Measurements from ENCODE around the gene TUBG1. TPM values are rescaled to one million over a fixed set of nuclear protein-coding genes. Genes with fewer than 3 reads are reported as not detected.

The TUBG1 gene
- total RNA-seq, 1 donor from 2014 or later: 42.9 TPM

DNA sequence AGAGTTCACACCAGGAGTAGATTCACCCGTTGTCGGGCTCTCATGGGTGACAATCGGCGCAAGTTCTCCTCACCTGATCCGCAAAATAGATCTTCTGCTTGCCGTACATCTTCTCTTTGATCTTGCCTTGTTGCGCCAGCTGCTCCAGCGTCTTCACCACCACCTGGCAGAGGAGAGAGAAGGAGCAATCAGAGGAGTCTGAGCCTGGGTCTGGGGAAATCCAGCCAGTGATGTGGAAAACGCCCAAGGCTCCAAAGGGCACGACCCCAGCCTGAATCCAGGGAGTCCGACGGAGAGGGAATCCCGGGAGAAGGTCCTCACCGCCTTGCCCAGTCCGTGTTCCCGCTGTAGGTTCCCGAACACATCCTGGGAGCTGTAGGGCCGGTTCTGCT, 32.3 kb upstream of the TUBG1 start:
- peaks cover 13% of the 10 kb centered on the region for H3K36me3 Mint-ChIP-seq

DNA sequence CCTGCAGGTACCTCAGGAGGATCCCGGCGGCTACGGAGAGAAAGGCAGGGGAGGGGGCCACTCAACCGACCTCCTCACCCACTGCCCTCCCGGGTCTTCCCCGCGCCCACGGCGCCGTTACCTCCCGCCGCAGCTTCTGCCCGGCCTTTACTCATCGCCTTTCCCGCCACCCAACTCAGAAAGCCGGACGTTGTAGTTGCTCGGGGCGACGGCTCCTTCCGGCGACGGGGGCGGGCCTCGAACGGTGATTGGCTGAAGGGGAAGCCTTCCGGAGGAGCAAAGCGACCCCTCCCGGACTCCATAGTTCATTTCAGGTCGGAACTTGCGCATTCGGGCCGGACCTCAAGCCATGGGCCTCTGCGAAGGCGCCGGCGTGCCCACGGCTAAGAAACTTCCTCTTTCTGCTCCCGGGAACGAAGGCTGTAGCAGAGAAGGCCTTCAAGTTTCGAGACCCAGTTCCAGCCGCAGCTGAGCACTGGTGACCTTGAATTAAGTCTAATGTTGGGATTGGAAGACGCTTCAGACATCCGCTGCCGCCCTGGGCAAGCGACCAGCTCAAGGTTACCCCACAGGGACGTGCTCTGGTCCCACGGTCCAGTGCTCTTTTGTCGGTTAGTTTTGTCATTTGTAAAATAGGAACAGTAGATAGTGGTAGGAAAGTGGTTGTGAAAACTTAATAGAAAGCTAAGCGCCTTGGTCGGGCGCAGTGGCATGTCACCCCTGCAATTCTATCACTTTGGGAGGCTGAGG, 31.8 kb upstream of the TUBG1 start, which contains the start of gene PSMC3IP:
Gene PSMC3IP, minus strand, starts transcription at position 198 of the 750 bp plus-strand sequence. Its CDS starts 43 bp downstream, at position 155.
- H3K4me3 Mint-ChIP-seq: peak within 1 kb of the TSS; percentile 98
- H3K27ac Mint-ChIP-seq: peak within 1 kb of the TSS; percentile 99

More for the DNA sequence above, 32.3 kb upstream of the TUBG1 start:
- Mint-ChIP-seq H3K27me3 (ENCODE audit: low read depth) (no peaks in the 10 kb centered on the region), H3K27ac (peak overlapping the region; percentile 99), H3K4me3 (peak overlapping the region; percentile 98), H3K4me1 (peaks cover 26% of the 10 kb centered on the region), H3K9me3 (no peaks in the 10 kb centered on the region)
- DNase-seq (ENCODE audit: low spot score in 2 of 2, unreplicated experiment in 2 of 2): no peak
- TF ChIP-seq, protein P1, sequence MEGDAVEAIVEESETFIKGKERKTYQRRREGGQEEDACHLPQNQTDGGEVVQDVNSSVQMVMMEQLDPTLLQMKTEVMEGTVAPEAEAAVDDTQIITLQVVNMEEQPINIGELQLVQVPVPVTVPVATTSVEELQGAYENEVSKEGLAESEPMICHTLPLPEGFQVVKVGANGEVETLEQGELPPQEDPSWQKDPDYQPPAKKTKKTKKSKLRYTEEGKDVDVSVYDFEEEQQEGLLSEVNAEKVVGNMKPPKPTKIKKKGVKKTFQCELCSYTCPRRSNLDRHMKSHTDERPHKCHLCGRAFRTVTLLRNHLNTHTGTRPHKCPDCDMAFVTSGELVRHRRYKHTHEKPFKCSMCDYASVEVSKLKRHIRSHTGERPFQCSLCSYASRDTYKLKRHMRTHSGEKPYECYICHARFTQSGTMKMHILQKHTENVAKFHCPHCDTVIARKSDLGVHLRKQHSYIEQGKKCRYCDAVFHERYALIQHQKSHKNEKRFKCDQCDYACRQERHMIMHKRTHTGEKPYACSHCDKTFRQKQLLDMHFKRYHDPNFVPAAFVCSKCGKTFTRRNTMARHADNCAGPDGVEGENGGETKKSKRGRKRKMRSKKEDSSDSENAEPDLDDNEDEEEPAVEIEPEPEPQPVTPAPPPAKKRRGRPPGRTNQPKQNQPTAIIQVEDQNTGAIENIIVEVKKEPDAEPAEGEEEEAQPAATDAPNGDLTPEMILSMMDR (IDR thresholded peaks at IDR 0.05; ENCODE audit: unreplicated experiment): no peak

DNA sequence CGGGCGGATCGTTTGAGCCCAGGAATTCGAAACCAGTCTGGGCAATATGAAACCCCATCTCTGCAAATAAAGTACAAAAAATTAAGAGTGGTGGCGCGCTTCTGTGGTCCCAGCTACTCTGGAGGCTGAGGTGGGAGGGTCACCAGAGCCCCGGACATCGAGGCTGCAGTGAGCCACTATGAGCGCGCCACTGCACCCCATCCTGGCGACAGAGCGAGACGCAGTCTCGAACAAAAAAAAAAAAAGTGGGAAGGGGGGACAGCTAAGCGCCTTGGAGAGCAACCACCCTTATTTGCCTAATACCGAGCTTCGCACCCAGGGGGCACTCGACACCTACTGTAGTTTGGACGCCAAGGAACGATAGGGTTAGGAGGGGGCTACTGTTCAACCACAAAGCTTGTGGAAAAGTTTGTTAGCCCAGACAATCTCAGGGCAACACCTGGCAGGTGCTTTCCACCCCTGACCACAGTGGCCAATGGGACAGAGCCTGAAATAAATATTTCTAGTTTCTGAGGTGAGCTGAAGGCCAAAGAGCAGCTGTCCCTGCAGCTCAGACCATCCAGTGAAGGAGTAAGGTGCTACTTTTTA, 31.1 kb upstream of the TUBG1 start:
- peak overlapping the region; percentile 98 for H3K4me3 Mint-ChIP-seq
- DNase-seq (ENCODE audit: low spot score in 2 of 2, unreplicated experiment in 2 of 2): peak; percentile 50 to 87
- TF ChIP-seq, protein P1 (IDR thresholded peaks at IDR 0.05; ENCODE audit: unreplicated experiment): peak; percentile 61
- H3K27ac Mint-ChIP-seq: peak overlapping the region; percentile 99
- H3K36me3 Mint-ChIP-seq: peaks cover 14% of the 10 kb centered on the region
- H3K27me3 Mint-ChIP-seq (ENCODE audit: low read depth): no peaks in the 10 kb centered on the region
- peaks cover 26% of the 10 kb centered on the region for H3K4me1 Mint-ChIP-seq
- no peaks in the 10 kb centered on the region for H3K9me3 Mint-ChIP-seq

More for the DNA sequence above, 31.8 kb upstream of the TUBG1 start, which contains the start of gene PSMC3IP:
- Mint-ChIP-seq H3K4me1 (peaks cover 26% of the 10 kb centered on the region), H3K9me3 (no peaks in the 10 kb centered on the region), H3K36me3 (peaks cover 12% of the 10 kb centered on the region), H3K27me3 (ENCODE audit: low read depth) (no peaks in the 10 kb centered on the region)
- peak; percentile 83 to 90 for DNase-seq (ENCODE audit: low spot score in 2 of 2, unreplicated experiment in 2 of 2)
- TF ChIP-seq, protein P1 (IDR thresholded peaks at IDR 0.05; ENCODE audit: unreplicated experiment): no peak

DNA sequence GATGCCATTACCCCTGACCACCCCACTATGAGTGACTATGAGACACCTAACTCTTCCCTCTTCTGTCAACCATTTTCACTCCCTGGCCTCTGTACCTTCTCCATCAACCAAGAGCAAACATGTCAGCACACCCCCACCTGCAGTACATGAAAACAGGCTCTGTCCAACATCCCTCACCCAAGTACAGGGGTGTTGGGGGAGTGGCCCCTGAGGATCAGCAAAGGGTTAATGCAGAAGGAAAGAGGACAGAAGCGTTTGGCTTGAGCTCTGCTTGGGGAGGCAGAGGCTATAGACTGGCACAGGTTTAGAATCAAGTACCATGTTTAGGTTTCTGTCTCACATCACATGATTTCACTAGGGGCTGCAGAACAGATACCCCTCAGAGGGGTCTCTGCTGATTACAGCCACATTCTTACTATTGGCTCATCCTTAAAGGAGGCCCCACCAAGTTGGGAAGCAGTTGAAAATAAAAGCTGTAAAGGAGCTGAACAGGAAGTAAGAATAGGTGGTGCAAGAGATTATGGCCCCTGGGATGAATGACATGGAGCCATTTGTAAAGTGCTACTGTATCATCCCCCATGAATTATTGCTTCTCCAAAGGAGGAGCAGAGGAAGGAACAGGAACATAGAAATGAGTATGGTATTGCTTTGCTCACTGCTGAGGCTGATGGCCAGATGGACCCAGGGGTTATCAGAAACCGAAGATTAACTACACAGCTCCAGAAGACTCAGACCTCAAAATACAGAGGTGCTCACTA, 29.5 kb upstream of the TUBG1 start:
- Mint-ChIP-seq H3K4me3 (no peak overlapping the region), H3K27ac (peak overlapping the region; percentile 76), H3K9me3 (no peaks in the 10 kb centered on the region), H3K4me1 (peaks cover 26% of the 10 kb centered on the region), H3K36me3 (peaks cover 14% of the 10 kb centered on the region), H3K27me3 (ENCODE audit: low read depth) (no peaks in the 10 kb centered on the region)
- DNase-seq (ENCODE audit: low spot score in 2 of 2, unreplicated experiment in 2 of 2): no peak
- TF ChIP-seq, protein P1 (IDR thresholded peaks at IDR 0.05; ENCODE audit: unreplicated experiment): no peak

DNA sequence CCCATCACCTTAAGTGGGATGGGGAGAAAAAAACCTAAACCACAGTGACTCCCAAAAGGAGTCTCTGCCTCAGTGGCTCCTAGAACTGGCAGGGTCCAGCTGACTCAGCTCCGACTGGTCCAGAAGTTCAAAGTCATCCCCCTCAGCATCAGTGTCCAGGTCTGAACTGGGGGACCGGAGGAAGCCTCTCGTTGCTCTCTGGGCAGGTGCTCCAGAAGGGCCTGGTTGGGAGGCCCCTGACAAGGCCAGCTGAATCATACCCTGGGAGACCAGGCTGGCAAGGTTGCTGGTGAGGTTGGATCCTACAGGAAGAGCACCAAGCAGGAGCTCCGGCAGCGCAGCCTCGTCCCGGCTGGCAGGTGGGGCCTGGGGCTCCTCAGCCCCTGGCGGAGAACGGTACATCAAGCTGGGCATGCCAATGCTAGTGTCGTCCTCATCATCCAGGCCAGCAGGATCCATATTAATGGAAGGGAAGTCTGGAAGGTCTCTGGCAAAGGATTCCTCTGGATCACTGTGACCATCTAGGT, 27.7 kb upstream of the TUBG1 start:
- Mint-ChIP-seq H3K4me1 (peaks cover 17% of the 10 kb centered on the region), H3K4me3 (no peak overlapping the region), H3K9me3 (no peaks in the 10 kb centered on the region), H3K27ac (no peak overlapping the region), H3K27me3 (ENCODE audit: low read depth) (no peaks in the 10 kb centered on the region), H3K36me3 (peaks cover 15% of the 10 kb centered on the region)
- no peak for DNase-seq (ENCODE audit: low spot score in 2 of 2, unreplicated experiment in 2 of 2)
- TF ChIP-seq, protein P1 (IDR thresholded peaks at IDR 0.05; ENCODE audit: unreplicated experiment): no peak
